ENCODE results near the gene OR51D1.

OR51D1 gene

DNA sequence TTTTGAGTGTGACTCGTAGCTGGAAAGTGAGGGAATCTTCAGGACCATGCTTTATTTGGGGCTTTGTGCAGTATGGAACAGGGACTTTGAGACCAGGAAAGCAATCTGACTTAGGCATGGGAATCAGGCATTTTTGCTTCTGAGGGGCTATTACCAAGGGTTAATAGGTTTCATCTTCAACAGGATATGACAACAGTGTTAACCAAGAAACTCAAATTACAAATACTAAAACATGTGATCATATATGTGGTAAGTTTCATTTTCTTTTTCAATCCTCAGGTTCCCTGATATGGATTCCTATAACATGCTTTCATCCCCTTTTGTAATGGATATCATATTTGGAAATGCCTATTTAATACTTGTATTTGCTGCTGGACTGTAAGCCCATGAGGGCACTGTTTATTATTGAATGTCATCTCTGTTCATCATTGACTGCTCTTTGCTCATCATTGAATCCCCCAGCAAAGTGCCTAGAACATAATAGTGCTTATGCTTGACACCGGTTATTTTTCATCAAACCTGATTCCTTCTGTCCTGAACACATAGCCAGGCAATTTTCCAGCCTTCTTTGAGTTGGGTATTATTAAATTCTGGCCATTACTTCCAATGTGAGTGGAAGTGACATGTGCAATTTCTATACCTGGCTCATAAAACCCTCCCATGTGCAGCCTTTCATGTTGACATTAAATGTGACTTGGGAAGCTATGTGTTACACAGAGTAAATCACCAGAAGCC, 17.5 kb downstream of the OR51D1 start:
- H3K4me3 ChIP-seq (ENCODE audit: low read depth, low read length), result no peak overlapping the region
- H3K9me3 ChIP-seq (ENCODE audit: control insufficient read depth, insufficient read depth, low read depth, low read length), result no peaks in the 10 kb centered on the region
- TF ChIP-seq, protein P1, sequence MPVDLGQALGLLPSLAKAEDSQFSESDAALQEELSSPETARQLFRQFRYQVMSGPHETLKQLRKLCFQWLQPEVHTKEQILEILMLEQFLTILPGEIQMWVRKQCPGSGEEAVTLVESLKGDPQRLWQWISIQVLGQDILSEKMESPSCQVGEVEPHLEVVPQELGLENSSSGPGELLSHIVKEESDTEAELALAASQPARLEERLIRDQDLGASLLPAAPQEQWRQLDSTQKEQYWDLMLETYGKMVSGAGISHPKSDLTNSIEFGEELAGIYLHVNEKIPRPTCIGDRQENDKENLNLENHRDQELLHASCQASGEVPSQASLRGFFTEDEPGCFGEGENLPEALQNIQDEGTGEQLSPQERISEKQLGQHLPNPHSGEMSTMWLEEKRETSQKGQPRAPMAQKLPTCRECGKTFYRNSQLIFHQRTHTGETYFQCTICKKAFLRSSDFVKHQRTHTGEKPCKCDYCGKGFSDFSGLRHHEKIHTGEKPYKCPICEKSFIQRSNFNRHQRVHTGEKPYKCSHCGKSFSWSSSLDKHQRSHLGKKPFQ (tag by site-specific recombination; IDR thresholded peaks at IDR 0.05), result no peak
- TF ChIP-seq ZNF610 (tag by site-specific recombination; IDR thresholded peaks at IDR 0.05; ENCODE audit: borderline replicate concordance), result no peak
- TF ChIP-seq, protein P2, sequence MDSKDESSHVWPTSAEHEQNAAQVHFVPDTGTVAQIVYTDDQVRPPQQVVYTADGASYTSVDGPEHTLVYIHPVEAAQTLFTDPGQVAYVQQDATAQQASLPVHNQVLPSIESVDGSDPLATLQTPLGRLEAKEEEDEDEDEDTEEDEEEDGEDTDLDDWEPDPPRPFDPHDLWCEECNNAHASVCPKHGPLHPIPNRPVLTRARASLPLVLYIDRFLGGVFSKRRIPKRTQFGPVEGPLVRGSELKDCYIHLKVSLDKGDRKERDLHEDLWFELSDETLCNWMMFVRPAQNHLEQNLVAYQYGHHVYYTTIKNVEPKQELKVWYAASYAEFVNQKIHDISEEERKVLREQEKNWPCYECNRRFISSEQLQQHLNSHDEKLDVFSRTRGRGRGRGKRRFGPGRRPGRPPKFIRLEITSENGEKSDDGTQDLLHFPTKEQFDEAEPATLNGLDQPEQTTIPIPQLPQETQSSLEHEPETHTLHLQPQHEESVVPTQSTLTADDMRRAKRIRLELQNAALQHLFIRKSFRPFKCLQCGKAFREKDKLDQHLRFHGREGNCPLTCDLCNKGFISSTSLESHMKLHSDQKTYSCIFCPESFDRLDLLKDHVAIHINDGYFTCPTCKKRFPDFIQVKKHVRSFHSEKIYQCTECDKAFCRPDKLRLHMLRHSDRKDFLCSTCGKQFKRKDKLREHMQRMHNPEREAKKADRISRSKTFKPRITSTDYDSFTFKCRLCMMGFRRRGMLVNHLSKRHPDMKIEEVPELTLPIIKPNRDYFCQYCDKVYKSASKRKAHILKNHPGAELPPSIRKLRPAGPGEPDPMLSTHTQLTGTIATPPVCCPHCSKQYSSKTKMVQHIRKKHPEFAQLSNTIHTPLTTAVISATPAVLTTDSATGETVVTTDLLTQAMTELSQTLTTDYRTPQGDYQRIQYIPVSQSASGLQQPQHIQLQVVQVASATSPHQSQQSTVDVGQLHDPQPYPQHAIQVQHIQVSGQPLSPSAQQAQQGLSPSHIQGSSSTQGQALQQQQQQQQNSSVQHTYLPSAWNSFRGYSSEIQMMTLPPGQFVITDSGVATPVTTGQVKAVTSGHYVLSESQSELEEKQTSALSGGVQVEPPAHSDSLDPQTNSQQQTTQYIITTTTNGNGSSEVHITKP (tag by site-specific recombination; IDR thresholded peaks at IDR 0.05), result no peak
- TF ChIP-seq RBAK (tag by site-specific recombination; IDR thresholded peaks at IDR 0.05), result no peak
- no peak for TF ChIP-seq ZNF140 (tag by site-specific recombination; IDR thresholded peaks at IDR 0.05)
- TF ChIP-seq ZNF302 (tag by site-specific recombination; IDR thresholded peaks at IDR 0.05; ENCODE audit: low read depth), result no peak
- no peak for TF ChIP-seq ZNF146 (tag by site-specific recombination; IDR thresholded peaks at IDR 0.05)
- no peaks in the 10 kb centered on the region for H3K36me3 ChIP-seq (ENCODE audit: control insufficient read depth in 2 of 2, insufficient read depth in 1 of 2, low read length in 2 of 2)
- no peaks in the 10 kb centered on the region for H3K4me1 ChIP-seq (ENCODE audit: control insufficient read depth, insufficient read depth, low read length)
- CTCF ChIA-PET, result interaction anchor here (0.6 to 0.7 kb wide), 2 partner anchors 10 to 103 kb away, joined by 3 read pairs; no protein-coding TSS in a partner anchor
- no peak overlapping the region for H3K27ac ChIP-seq (ENCODE audit: extremely low read depth, low read depth, low read length)
- POLR2A ChIA-PET, result no interaction called here

DNA sequence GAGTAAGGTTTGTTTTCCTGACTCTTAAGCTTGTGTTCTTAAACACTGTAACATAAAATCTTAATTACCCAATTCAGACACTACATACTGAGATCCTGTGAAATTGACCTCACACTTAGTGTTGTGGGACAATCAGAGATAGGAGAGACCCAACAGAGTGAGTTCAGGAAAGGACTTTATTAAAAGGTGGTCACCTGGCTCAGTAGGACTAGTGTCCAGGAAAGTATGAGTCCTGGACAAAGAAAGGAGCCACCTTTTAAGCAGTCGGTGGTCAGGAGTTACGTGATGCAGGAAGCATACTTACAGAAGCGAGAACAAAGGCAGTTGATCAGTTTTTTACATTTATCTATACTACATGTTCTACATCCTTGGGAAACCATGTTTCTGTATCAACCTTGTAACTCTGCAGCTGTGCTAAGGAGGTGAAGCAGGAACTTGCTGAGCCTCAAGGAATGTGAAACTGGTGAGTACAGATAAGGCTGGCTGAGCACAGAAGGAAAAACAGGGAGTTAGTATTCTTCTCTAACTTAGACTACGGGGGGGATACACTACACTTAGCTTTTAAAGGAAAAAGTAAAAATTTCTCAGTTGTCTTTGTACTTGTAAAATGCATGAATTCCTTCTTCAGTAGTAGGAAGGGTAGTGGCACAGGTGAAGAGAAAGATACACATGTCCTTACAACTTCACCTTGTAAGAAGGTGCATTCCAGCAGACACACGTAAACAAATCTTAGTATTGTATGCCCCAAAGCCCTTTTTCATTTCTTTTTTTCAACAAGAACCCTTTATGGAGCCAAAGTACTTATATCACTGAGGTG, 21.6 kb downstream of the OR51D1 start:
- Histone ChIP-seq H3K36me3 (ENCODE audit: control insufficient read depth in 2 of 2, insufficient read depth in 1 of 2, low read length in 2 of 2) (no peaks in the 10 kb centered on the region), H3K27ac (ENCODE audit: extremely low read depth, low read depth, low read length) (no peak overlapping the region), H3K4me3 (ENCODE audit: low read depth, low read length) (no peak overlapping the region), H3K9me3 (ENCODE audit: control insufficient read depth, insufficient read depth, low read depth, low read length) (no peaks in the 10 kb centered on the region), H3K4me1 (ENCODE audit: control insufficient read depth, insufficient read depth, low read length) (no peaks in the 10 kb centered on the region)
- ChIA-PET CTCF (interaction anchor here (1.3 kb wide), 1 partner anchor 22 kb away, joined by 4 read pairs; the partner anchor contains the start of gene OR51D1), POLR2A (no interaction called here)
- TF ChIP-seq, protein P3, sequence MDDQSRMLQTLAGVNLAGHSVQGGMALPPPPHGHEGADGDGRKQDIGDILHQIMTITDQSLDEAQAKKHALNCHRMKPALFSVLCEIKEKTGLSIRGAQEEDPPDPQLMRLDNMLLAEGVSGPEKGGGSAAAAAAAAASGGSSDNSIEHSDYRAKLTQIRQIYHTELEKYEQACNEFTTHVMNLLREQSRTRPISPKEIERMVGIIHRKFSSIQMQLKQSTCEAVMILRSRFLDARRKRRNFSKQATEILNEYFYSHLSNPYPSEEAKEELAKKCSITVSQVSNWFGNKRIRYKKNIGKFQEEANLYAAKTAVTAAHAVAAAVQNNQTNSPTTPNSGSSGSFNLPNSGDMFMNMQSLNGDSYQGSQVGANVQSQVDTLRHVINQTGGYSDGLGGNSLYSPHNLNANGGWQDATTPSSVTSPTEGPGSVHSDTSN (CRISPR knock-in tag; IDR thresholded peaks at IDR 0.05), result no peak
- TF ChIP-seq ZNF830 (tag by site-specific recombination; IDR thresholded peaks at IDR 0.05; ENCODE audit: low read depth) (no peak), ZNF114 (tag by site-specific recombination; IDR thresholded peaks at IDR 0.05) (no peak), GLI4 (tag by site-specific recombination; IDR thresholded peaks at IDR 0.05) (no peak), ZNF510 (tag by site-specific recombination; IDR thresholded peaks at IDR 0.05; ENCODE audit: insufficient replicate concordance) (no peak), ZNF404 (tag by site-specific recombination; IDR thresholded peaks at IDR 0.05) (no peak), ZXDB (tag by site-specific recombination; IDR thresholded peaks at IDR 0.05) (no peak), ZNF843 (tag by site-specific recombination; IDR thresholded peaks at IDR 0.05) (no peak), MYNN (tag by site-specific recombination; IDR thresholded peaks at IDR 0.05; ENCODE audit: borderline replicate concordance) (no peak)
- TF ChIP-seq, protein P4, sequence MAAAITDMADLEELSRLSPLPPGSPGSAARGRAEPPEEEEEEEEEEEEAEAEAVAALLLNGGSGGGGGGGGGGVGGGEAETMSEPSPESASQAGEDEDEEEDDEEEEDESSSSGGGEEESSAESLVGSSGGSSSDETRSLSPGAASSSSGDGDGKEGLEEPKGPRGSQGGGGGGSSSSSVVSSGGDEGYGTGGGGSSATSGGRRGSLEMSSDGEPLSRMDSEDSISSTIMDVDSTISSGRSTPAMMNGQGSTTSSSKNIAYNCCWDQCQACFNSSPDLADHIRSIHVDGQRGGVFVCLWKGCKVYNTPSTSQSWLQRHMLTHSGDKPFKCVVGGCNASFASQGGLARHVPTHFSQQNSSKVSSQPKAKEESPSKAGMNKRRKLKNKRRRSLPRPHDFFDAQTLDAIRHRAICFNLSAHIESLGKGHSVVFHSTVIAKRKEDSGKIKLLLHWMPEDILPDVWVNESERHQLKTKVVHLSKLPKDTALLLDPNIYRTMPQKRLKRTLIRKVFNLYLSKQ (tag by site-specific recombination; IDR thresholded peaks at IDR 0.05; ENCODE audit: borderline replicate concordance), result no peak
